A673 (cell line): ENCODE results near the gene IMPDH1. TPM values are rescaled to one million over a fixed set of nuclear protein-coding genes. Genes with fewer than 3 reads are reported as not detected.
A peak's percentile ranks its signal among the peaks of the same experiment; 100 is the strongest.

ENCODE experiments used
- BruUV-seq: library from RNA; stranded (reverse); fragments of 400-500 nt; replicated peaks from 2 replicates; lab custom pipeline; 2021; lab: Mats Ljungman, UMichigan
- CTCF ChIA-PET: fragments of 300-600 bp; sonication (Branson Sonifier 250); formaldehyde crosslinking; loops from one replicate; lab custom pipeline; 2022; ENCODE audit warnings: antibody characterized with exemption; lab: Charles Lee
- POLR2A ChIA-PET: fragments of 300-600 bp; sonication (Branson Sonifier 250); formaldehyde crosslinking; loops from one replicate; lab custom pipeline; 2022; ENCODE audit warnings: antibody characterized with exemption; ENCODE audit not compliant: low non-redundant PET; lab: Charles Lee
- DNase-seq: peaks from one replicate; pipeline ENCODE4 v3.0.0-alpha.2; 2015; ENCODE audit warnings: low spot score
- H3K27ac ChIP-seq: fragments of 200-600 bp; sonication (generic); 2 replicates; pipeline ENCODE4 v1.5.1; 2016; ENCODE audit warnings: mixed run types, low read depth, mild to moderate bottlenecking, mixed read lengths, antibody characterized with exemption, low read length; ENCODE audit not compliant: poor library complexity, severe bottlenecking
- H3K27me3 ChIP-seq: fragments of 200-600 bp; sonication (generic); replicated peaks from 2 replicates; pipeline ENCODE4 v1.6.1; 2017; ENCODE audit warnings: mixed run types, low read depth, mild to moderate bottlenecking, mixed read lengths, antibody characterized with exemption, low read length; ENCODE audit not compliant: insufficient read depth, poor library complexity
- H3K36me3 ChIP-seq: fragments of 200-600 bp; sonication (generic); 2 replicates; pipeline ENCODE4 v1.6.1; 2016; ENCODE audit warnings: mixed run types, mild to moderate bottlenecking, mixed read lengths, antibody characterized with exemption, low read length; ENCODE audit not compliant: insufficient read depth, poor library complexity, severe bottlenecking
- H3K4me1 ChIP-seq: fragments of 200-600 bp; sonication (generic); 2 replicates; pipeline ENCODE4 v1.6.1; 2017; ENCODE audit warnings: mixed run types, mild to moderate bottlenecking, mixed read lengths, antibody characterized with exemption, low read length; ENCODE audit not compliant: insufficient read depth, poor library complexity, severe bottlenecking
- H3K4me3 ChIP-seq: fragments of 200-600 bp; sonication (generic); 2 replicates; pipeline ENCODE4 v1.5.1; 2016; ENCODE audit warnings: low read depth, mixed run types, mild to moderate bottlenecking, mixed read lengths, low read length; ENCODE audit not compliant: poor library complexity, severe bottlenecking
- H3K9me3 ChIP-seq: fragments of 200-600 bp; sonication (generic); 2 replicates; pipeline ENCODE4 v1.6.1; 2016; ENCODE audit warnings: mixed run types, low read depth, mild to moderate bottlenecking, mixed read lengths, antibody characterized with exemption, low read length; ENCODE audit not compliant: poor library complexity, severe bottlenecking
- EZH2 ChIP-seq: fragments of 200-600 bp; sonication (generic); IDR thresholded peaks from 2 replicates; pipeline ENCODE4 v1.6.1; 2017; ENCODE audit warnings: borderline replicate concordance, low read depth, mild to moderate bottlenecking, mixed read lengths, antibody characterized with exemption, low read length; ENCODE audit not compliant: poor library complexity, severe bottlenecking
- intact Hi-C: fragments of 100-400 bp; cut with micrococcal nuclease; formaldehyde crosslinking; loops from one replicate; pipeline ENCODE4 v1.10.0; 2022; ENCODE audit not compliant: unreplicated experiment
- total RNA-seq: library from RNA; stranded (reverse); gene quantifications from 2 replicates; pipeline ENCODE4 v1.2.3, GENCODE V29; 2021
- TF ChIP-seq, protein P1 (sequence below): fragments of 300-800, 200-600 bp; sonication (generic); conservative IDR thresholded peaks from 2 replicates; pipeline ENCODE4 v1.5.1; 2017; ENCODE audit warnings: low read depth, mild to moderate bottlenecking, antibody characterized with exemption, low read length, moderate library complexity, mixed read lengths

IMPDH1 gene
- total RNA-seq, 1 experiment from 2014 or later: 92.6 TPM

DNA sequence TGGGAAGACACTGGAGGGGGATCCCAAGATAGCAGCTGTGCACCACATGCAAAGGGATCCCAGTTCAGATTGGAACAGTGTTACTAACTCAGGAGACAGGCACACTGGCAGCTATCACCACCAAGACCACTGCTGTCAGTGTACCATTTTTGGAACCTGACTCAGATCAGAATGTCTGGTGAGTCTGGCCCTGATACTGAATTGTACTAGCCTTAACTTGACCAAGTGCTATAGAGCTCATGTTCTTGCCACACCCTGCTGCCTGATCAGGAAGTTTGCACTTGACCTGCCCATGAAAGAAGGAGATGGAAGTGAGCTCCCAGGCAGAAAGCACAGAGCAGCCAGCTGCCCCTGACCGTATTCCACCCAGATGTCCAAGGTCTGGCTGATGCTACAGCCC lies 43.5 kb downstream of the IMPDH1 start:
- Histone ChIP-seq H3K27ac (peak overlapping the region; percentile 77), H3K36me3 (no peaks in the 10 kb centered on the region), H3K27me3 (no peaks in the 10 kb centered on the region), H3K9me3 (no peaks in the 10 kb centered on the region), H3K4me1 (peaks cover 48% of the 10 kb centered on the region), H3K4me3 (no peak overlapping the region)
- ChIA-PET POLR2A (no interaction called here), CTCF (interaction anchor here (1.0 kb wide), 1 partner anchor 19 kb away, joined by 3 read pairs; no protein-coding TSS in a partner anchor)
- DNase-seq: peak; percentile 47
- intact Hi-C loops: no loop called here
- no TSS peak for BruUV-seq
- TF ChIP-seq EZH2: no peak
- TF ChIP-seq, protein P1, sequence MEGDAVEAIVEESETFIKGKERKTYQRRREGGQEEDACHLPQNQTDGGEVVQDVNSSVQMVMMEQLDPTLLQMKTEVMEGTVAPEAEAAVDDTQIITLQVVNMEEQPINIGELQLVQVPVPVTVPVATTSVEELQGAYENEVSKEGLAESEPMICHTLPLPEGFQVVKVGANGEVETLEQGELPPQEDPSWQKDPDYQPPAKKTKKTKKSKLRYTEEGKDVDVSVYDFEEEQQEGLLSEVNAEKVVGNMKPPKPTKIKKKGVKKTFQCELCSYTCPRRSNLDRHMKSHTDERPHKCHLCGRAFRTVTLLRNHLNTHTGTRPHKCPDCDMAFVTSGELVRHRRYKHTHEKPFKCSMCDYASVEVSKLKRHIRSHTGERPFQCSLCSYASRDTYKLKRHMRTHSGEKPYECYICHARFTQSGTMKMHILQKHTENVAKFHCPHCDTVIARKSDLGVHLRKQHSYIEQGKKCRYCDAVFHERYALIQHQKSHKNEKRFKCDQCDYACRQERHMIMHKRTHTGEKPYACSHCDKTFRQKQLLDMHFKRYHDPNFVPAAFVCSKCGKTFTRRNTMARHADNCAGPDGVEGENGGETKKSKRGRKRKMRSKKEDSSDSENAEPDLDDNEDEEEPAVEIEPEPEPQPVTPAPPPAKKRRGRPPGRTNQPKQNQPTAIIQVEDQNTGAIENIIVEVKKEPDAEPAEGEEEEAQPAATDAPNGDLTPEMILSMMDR: no peak

DNA sequence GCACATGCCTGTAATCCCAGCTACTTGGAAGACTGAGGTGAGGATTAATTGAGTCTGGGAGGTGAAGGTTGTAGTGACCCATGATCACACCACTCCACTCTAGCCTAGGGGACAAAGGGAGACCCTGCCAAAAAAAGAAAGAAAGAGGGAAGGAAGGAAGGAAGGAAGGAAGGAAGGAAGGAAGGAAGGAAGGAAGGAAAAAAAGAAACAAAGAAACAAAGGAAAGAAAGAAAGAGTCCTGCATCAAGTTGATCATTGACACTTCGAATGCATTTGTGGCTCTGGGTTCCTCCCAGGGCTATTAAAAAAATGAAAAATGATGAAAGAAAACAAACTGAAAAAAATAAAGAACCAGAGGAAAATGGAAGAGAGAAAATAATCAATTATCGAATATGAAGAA lies 44.4 kb downstream of the IMPDH1 start:
- peaks cover 48% of the 10 kb centered on the region for H3K4me1 ChIP-seq
- H3K4me3 ChIP-seq: no peak overlapping the region
- H3K27me3 ChIP-seq: no peaks in the 10 kb centered on the region
- intact Hi-C loops: no loop called here
- TF ChIP-seq, protein P1: no peak
- no TSS peak for BruUV-seq
- ChIA-PET CTCF (no interaction called here), POLR2A (no interaction called here)
- no peaks in the 10 kb centered on the region for H3K9me3 ChIP-seq
- H3K36me3 ChIP-seq: no peaks in the 10 kb centered on the region
- peak; percentile 81 for DNase-seq
- peak overlapping the region; percentile 91 for H3K27ac ChIP-seq

DNA sequence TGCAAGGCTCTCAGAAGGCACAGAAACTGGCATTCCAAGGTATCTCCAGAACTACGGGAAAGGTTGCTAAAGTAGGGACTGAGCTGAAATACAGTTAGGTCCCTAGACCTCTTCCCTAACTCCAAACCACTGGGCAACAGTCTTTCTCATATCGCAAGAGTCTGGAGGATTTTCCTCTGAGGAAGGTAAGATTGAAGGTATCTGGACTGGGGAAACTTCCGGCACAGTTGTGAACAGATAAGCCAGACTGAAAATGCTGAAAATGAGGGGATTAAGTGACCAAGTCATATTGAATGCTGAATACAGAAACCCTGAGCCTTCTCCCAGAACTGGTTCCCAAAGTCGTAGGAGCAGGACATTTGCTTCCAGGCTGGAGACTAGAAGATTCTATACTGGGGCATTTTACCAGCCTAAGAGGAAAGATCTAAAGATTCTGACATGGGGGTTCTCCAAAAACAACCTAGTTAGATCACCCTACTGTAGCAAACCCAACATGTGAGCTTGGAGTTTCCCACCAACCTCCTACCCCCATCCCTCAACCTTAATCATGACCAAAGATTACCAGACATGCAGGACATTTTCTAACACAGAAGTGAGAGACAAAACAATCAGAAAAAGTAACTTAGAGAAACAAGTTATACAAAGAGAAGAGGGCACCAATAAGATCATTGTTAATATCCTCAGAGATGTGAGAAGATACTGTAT lies 45.5 kb downstream of the IMPDH1 start:
- intact Hi-C loops: no loop called here
- H3K4me1 ChIP-seq: peaks cover 53% of the 10 kb centered on the region
- POLR2A ChIA-PET: no interaction called here
- CTCF ChIA-PET: interaction anchor here (0.6 kb wide), 1 partner anchor 35 kb away, joined by 6 read pairs; no protein-coding TSS in a partner anchor
- no peak overlapping the region for H3K4me3 ChIP-seq
- no peak for DNase-seq
- no peaks in the 10 kb centered on the region for H3K9me3 ChIP-seq
- no peaks in the 10 kb centered on the region for H3K36me3 ChIP-seq
- BruUV-seq: no TSS peak
- H3K27me3 ChIP-seq: no peaks in the 10 kb centered on the region
- no peak for TF ChIP-seq EZH2
- TF ChIP-seq, protein P1: no peak
- H3K27ac ChIP-seq: peak overlapping the region; percentile 91
